Liver (tissue), 9 donors: ENCODE data around the gene DHRS9. TPM values are rescaled to one million over a fixed set of nuclear protein-coding genes. Genes with fewer than 3 reads are reported as not detected.

Experiments used
- DNase-seq: peaks from one replicate; pipeline ENCODE4 v3.0.0-alpha.2; 2017; ENCODE audit warnings: low spot score
- H3K27ac ChIP-seq, 2 donors: one replicate each; pipeline ENCODE4 v1.7.0; 2013; ENCODE audit warnings: inconsistent platforms in 2 of 2, low read length in 2 of 2, control low read depth in 1 of 2, low read depth in 1 of 2, mild to moderate bottlenecking in 1 of 2
- H3K27me3 ChIP-seq, 4 donors: one replicate each; pipeline versions ENCODE4 v1.6.1 to v1.7.0; 2013; ENCODE audit warnings: low read length in 3 of 4, inconsistent platforms in 1 of 4, mild to moderate bottlenecking in 1 of 4, moderate library complexity in 1 of 4; ENCODE audit not compliant: control insufficient read depth in 4 of 4, insufficient read depth in 4 of 4
- H3K36me3 ChIP-seq, 4 donors: one replicate each; pipeline versions ENCODE4 v1.6.1 to v1.7.0; 2013; ENCODE audit warnings: low read length in 3 of 4, mild to moderate bottlenecking in 3 of 4, low read depth in 1 of 4, moderate library complexity in 1 of 4; ENCODE audit not compliant: control insufficient read depth in 4 of 4, insufficient read depth in 3 of 4
- H3K4me1 ChIP-seq, 4 donors: one replicate each; pipeline versions ENCODE4 v1.6.1 to v1.7.0; 2013; ENCODE audit warnings: low read length in 3 of 4, mild to moderate bottlenecking in 3 of 4, moderate library complexity in 1 of 4; ENCODE audit not compliant: control insufficient read depth in 4 of 4, insufficient read depth in 4 of 4
- H3K4me3 ChIP-seq, 3 donors: one replicate each; pipeline versions ENCODE4 v1.6.1 to v1.7.0; 2013; ENCODE audit warnings: low read length in 3 of 3, control low read depth in 1 of 3, low read depth in 1 of 3, mild to moderate bottlenecking in 1 of 3
- H3K9ac ChIP-seq, 2 donors: one replicate each; pipeline ENCODE4 v1.7.0; 2013; ENCODE audit warnings: low read length in 2 of 2, mild to moderate bottlenecking in 2 of 2, moderate library complexity in 2 of 2, control low read depth in 1 of 2, low read depth in 1 of 2
- H3K9me3 ChIP-seq, 4 donors: one replicate each; pipeline versions ENCODE4 v1.6.1 to v1.7.0; 2013; ENCODE audit warnings: low read length in 3 of 4; ENCODE audit not compliant: control insufficient read depth in 4 of 4
- EGR1 ChIP-seq, 2 donors: IDR thresholded peaks; 2 replicates each; pipeline ENCODE4 v1.6.1; 2016 to 2018; ENCODE audit warnings: antibody characterized with exemption in 2 of 2, low read depth in 2 of 2
- FOXA1 ChIP-seq: IDR thresholded peaks from 2 replicates; pipeline ENCODE4 v1.6.1; 2016; ENCODE audit warnings: antibody characterized with exemption
- FOXA2 ChIP-seq: IDR thresholded peaks from 2 replicates; pipeline ENCODE4 v1.6.1; 2016; ENCODE audit warnings: antibody characterized with exemption
- GABPA ChIP-seq, 2 donors: IDR thresholded peaks in 1 of 2; conservative IDR thresholded peaks in 1 of 2; 2 replicates each; pipeline ENCODE4 v1.6.1; 2016; ENCODE audit warnings: antibody characterized with exemption in 2 of 2, mild to moderate bottlenecking in 1 of 2, moderate library complexity in 1 of 2
- HNF4A ChIP-seq, 2 donors: conservative IDR thresholded peaks; 2 replicates each; pipeline ENCODE4 v1.6.1; 2016; ENCODE audit warnings: antibody characterized with exemption in 2 of 2, mild to moderate bottlenecking in 2 of 2
- HNF4G ChIP-seq: IDR thresholded peaks from 2 replicates; pipeline ENCODE4 v1.6.1; 2016; ENCODE audit warnings: antibody characterized with exemption
- JUND ChIP-seq, 2 donors: IDR thresholded peaks; 2 replicates each; pipeline ENCODE4 v1.6.1; 2016; ENCODE audit warnings: antibody characterized with exemption in 2 of 2
- NR2F2 ChIP-seq: IDR thresholded peaks from 2 replicates; pipeline ENCODE4 v1.6.1; 2016; ENCODE audit warnings: antibody characterized with exemption
- RAD21 ChIP-seq, 2 donors: IDR thresholded peaks; 2 replicates each; pipeline ENCODE4 v1.6.1; 2016; ENCODE audit warnings: antibody characterized with exemption in 2 of 2, mild to moderate bottlenecking in 2 of 2
- RXRA ChIP-seq, 2 donors: IDR thresholded peaks; 2 replicates each; pipeline ENCODE4 v1.6.1; 2017 to 2018; ENCODE audit warnings: antibody characterized with exemption in 2 of 2, mild to moderate bottlenecking in 1 of 2
- SP1 ChIP-seq: IDR thresholded peaks from 2 replicates; pipeline ENCODE4 v1.6.1; 2018; ENCODE audit warnings: antibody characterized with exemption, mild to moderate bottlenecking
- TAF1 ChIP-seq: conservative IDR thresholded peaks from 2 replicates; pipeline ENCODE4 v1.6.1; 2016; ENCODE audit warnings: antibody characterized with exemption, mild to moderate bottlenecking
- YY1 ChIP-seq: IDR thresholded peaks from 2 replicates; pipeline ENCODE4 v1.6.1; 2016; ENCODE audit warnings: antibody characterized with exemption, mild to moderate bottlenecking
- WGBS: extraction: QIAGEN DNeasy Blood & Tissue Kit; methylation state at CpG from one replicate; pipeline ENCODE4 v1.1.7; 2013; 5-methylcytosine and 5-hydroxymethylcytosine counted together
- polyA plus RNA-seq, 2 donors: library from polyadenylated mRNA; stranded (reverse) in 1 of 2; unstranded in 1 of 2; fragments of 200-250 nt in 1 of 2; fragments of >200 nt in 1 of 2; fragmentation: Nextera tagmentation in 1 of 2; extraction: Ambion mirVana in 1 of 2; gene quantifications; one replicate each; pipeline versions ENCODE4 v1.2.1 to v1.2.3, GENCODE V29; 2013 to 2015
- total RNA-seq, 2 donors: library from RNA; depleted of rRNA; stranded (reverse); fragments of >200 nt; gene quantifications; one replicate each; pipeline ENCODE4 v1.2.3, GENCODE V29; 2014
- TF ChIP-seq, protein P1 (sequence below): IDR thresholded peaks from 2 replicates; pipeline ENCODE4 v1.6.1; 2016; ENCODE audit warnings: antibody characterized with exemption
- TF ChIP-seq, protein P2 (sequence below): IDR thresholded peaks from 2 replicates; pipeline ENCODE4 v1.6.1; 2016; ENCODE audit warnings: antibody characterized with exemption, mild to moderate bottlenecking
- TF ChIP-seq, protein P3 (sequence below): fragments of 150-350 bp; IDR thresholded peaks from 2 replicates; pipeline ENCODE4 v1.5.1; 2017; ENCODE audit warnings: improper control_type of control experiment, low read depth, low read length; ENCODE audit not compliant: missing input control
- TF ChIP-seq, protein P4 (sequence below): IDR thresholded peaks from 2 replicates; pipeline ENCODE4 v1.6.1; 2016; ENCODE audit warnings: antibody characterized with exemption
- TF ChIP-seq, protein P5 (sequence below): IDR thresholded peaks from 2 replicates; pipeline ENCODE4 v1.6.1; 2016; ENCODE audit warnings: antibody characterized with exemption
- donor health status: healthy.
- donor health status: healthy.
- donor health status: healthy.
- donor health status: healthy.
- donor health status: healthy.

The DHRS9 gene
- total and polyA plus RNA-seq, 4 donors, result 0.25 to 0.93 (median 0.63) TPM

DNA sequence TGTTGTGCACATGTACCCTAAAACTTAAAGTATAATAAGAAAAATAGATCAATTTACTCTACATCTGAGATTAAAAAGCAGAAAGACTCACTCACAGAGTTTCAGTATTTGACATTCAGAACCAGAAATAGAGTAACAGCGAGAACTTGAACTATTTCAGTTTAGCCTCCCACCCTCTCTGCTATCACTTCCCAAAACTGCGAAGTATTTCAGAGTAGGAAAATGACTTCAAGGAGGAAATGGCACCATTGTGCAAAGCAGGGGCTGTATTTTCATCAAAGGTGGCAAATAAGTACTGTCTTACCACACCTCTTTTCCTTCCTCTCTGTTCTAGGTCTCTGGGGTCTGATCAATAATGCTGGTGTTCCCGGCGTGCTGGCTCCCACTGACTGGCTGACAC is 13.6 kb downstream of the DHRS9 start:
- Histone ChIP-seq H3K36me3 (no peaks in the 10 kb centered on the region), H3K27ac (no peak overlapping the region), H3K9me3 (no peaks in the 10 kb centered on the region), H3K4me1 (no peaks in the 10 kb centered on the region), H3K27me3 (no peaks in the 10 kb centered on the region), H3K9ac (no peak overlapping the region), H3K4me3 (no peak overlapping the region)
- TF ChIP-seq, protein P1, sequence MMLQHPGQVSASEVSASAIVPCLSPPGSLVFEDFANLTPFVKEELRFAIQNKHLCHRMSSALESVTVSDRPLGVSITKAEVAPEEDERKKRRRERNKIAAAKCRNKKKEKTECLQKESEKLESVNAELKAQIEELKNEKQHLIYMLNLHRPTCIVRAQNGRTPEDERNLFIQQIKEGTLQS, result no peak
- TF ChIP-seq, protein P2, sequence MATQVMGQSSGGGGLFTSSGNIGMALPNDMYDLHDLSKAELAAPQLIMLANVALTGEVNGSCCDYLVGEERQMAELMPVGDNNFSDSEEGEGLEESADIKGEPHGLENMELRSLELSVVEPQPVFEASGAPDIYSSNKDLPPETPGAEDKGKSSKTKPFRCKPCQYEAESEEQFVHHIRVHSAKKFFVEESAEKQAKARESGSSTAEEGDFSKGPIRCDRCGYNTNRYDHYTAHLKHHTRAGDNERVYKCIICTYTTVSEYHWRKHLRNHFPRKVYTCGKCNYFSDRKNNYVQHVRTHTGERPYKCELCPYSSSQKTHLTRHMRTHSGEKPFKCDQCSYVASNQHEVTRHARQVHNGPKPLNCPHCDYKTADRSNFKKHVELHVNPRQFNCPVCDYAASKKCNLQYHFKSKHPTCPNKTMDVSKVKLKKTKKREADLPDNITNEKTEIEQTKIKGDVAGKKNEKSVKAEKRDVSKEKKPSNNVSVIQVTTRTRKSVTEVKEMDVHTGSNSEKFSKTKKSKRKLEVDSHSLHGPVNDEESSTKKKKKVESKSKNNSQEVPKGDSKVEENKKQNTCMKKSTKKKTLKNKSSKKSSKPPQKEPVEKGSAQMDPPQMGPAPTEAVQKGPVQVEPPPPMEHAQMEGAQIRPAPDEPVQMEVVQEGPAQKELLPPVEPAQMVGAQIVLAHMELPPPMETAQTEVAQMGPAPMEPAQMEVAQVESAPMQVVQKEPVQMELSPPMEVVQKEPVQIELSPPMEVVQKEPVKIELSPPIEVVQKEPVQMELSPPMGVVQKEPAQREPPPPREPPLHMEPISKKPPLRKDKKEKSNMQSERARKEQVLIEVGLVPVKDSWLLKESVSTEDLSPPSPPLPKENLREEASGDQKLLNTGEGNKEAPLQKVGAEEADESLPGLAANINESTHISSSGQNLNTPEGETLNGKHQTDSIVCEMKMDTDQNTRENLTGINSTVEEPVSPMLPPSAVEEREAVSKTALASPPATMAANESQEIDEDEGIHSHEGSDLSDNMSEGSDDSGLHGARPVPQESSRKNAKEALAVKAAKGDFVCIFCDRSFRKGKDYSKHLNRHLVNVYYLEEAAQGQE, result no peak
- no peak for TF ChIP-seq RXRA (IDR thresholded peaks at IDR 0.05)
- no peak for TF ChIP-seq SP1
- no peak for TF ChIP-seq HNF4A (conservative IDR thresholded peaks at IDR 0.05)
- no peak for TF ChIP-seq TAF1
- TF ChIP-seq, protein P3, sequence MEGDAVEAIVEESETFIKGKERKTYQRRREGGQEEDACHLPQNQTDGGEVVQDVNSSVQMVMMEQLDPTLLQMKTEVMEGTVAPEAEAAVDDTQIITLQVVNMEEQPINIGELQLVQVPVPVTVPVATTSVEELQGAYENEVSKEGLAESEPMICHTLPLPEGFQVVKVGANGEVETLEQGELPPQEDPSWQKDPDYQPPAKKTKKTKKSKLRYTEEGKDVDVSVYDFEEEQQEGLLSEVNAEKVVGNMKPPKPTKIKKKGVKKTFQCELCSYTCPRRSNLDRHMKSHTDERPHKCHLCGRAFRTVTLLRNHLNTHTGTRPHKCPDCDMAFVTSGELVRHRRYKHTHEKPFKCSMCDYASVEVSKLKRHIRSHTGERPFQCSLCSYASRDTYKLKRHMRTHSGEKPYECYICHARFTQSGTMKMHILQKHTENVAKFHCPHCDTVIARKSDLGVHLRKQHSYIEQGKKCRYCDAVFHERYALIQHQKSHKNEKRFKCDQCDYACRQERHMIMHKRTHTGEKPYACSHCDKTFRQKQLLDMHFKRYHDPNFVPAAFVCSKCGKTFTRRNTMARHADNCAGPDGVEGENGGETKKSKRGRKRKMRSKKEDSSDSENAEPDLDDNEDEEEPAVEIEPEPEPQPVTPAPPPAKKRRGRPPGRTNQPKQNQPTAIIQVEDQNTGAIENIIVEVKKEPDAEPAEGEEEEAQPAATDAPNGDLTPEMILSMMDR, result no peak
- TF ChIP-seq HNF4G, result no peak
- no peak for TF ChIP-seq RAD21 (IDR thresholded peaks at IDR 0.05)
- no peak for TF ChIP-seq YY1
- TF ChIP-seq, protein P4, sequence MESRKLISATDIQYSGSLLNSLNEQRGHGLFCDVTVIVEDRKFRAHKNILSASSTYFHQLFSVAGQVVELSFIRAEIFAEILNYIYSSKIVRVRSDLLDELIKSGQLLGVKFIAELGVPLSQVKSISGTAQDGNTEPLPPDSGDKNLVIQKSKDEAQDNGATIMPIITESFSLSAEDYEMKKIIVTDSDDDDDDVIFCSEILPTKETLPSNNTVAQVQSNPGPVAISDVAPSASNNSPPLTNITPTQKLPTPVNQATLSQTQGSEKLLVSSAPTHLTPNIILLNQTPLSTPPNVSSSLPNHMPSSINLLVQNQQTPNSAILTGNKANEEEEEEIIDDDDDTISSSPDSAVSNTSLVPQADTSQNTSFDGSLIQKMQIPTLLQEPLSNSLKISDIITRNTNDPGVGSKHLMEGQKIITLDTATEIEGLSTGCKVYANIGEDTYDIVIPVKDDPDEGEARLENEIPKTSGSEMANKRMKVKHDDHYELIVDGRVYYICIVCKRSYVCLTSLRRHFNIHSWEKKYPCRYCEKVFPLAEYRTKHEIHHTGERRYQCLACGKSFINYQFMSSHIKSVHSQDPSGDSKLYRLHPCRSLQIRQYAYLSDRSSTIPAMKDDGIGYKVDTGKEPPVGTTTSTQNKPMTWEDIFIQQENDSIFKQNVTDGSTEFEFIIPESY, result no peak
- TF ChIP-seq NR2F2, result no peak
- TF ChIP-seq JUND (IDR thresholded peaks at IDR 0.05), result no peak
- TF ChIP-seq FOXA2, result no peak
- TF ChIP-seq EGR1 (IDR thresholded peaks at IDR 0.05; ENCODE audit: low read depth in 2 of 2), result no peak
- TF ChIP-seq, protein P5, sequence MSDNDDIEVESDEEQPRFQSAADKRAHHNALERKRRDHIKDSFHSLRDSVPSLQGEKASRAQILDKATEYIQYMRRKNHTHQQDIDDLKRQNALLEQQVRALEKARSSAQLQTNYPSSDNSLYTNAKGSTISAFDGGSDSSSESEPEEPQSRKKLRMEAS, result no peak
- no peak for TF ChIP-seq FOXA1
- no peak for TF ChIP-seq GABPA (IDR thresholded peaks at IDR 0.05 in 1 of 2, conservative IDR thresholded peaks at IDR 0.05 in 1 of 2)
- WGBS, result 90% methylated on average over 4 of the region's 4 CpGs
- no peak for DNase-seq
